Liver (tissue), 9 donors: ENCODE results near the gene SUSD4. TPM values are rescaled to one million over a fixed set of nuclear protein-coding genes. Genes with fewer than 3 reads are reported as not detected.
A peak's percentile ranks its signal among the peaks of the same experiment; 100 is the strongest.
"Not testable (repeated sequence)": the region's sequence is repeated elsewhere in the genome, so short reads cannot be mapped to it uniquely, and the experiment has no call there.

Source experiments
- DNase-seq: peaks from one replicate; pipeline ENCODE4 v3.0.0-alpha.2; 2017; ENCODE audit warnings: low spot score
- H3K27ac ChIP-seq, 2 donors: one replicate each; pipeline ENCODE4 v1.7.0; 2013; ENCODE audit warnings: inconsistent platforms in 2 of 2, low read length in 2 of 2, control low read depth in 1 of 2, low read depth in 1 of 2, mild to moderate bottlenecking in 1 of 2
- H3K27me3 ChIP-seq, 4 donors: one replicate each; pipeline versions ENCODE4 v1.6.1 to v1.7.0; 2013; ENCODE audit warnings: low read length in 3 of 4, inconsistent platforms in 1 of 4, mild to moderate bottlenecking in 1 of 4, moderate library complexity in 1 of 4; ENCODE audit not compliant: control insufficient read depth in 4 of 4, insufficient read depth in 4 of 4
- H3K36me3 ChIP-seq, 4 donors: one replicate each; pipeline versions ENCODE4 v1.6.1 to v1.7.0; 2013; ENCODE audit warnings: low read length in 3 of 4, mild to moderate bottlenecking in 3 of 4, low read depth in 1 of 4, moderate library complexity in 1 of 4; ENCODE audit not compliant: control insufficient read depth in 4 of 4, insufficient read depth in 3 of 4
- H3K4me1 ChIP-seq, 4 donors: one replicate each; pipeline versions ENCODE4 v1.6.1 to v1.7.0; 2013; ENCODE audit warnings: low read length in 3 of 4, mild to moderate bottlenecking in 3 of 4, moderate library complexity in 1 of 4; ENCODE audit not compliant: control insufficient read depth in 4 of 4, insufficient read depth in 4 of 4
- H3K4me3 ChIP-seq, 3 donors: one replicate each; pipeline versions ENCODE4 v1.6.1 to v1.7.0; 2013; ENCODE audit warnings: low read length in 3 of 3, control low read depth in 1 of 3, low read depth in 1 of 3, mild to moderate bottlenecking in 1 of 3
- H3K9ac ChIP-seq, 2 donors: one replicate each; pipeline ENCODE4 v1.7.0; 2013; ENCODE audit warnings: low read length in 2 of 2, mild to moderate bottlenecking in 2 of 2, moderate library complexity in 2 of 2, control low read depth in 1 of 2, low read depth in 1 of 2
- H3K9me3 ChIP-seq, 4 donors: one replicate each; pipeline versions ENCODE4 v1.6.1 to v1.7.0; 2013; ENCODE audit warnings: low read length in 3 of 4; ENCODE audit not compliant: control insufficient read depth in 4 of 4
- CTCF ChIP-seq: fragments of 150-350 bp; IDR thresholded peaks from 2 replicates; pipeline ENCODE4 v1.5.1; 2017; ENCODE audit warnings: improper control_type of control experiment, low read depth, low read length; ENCODE audit not compliant: missing input control
- EGR1 ChIP-seq, 2 donors: IDR thresholded peaks; 2 replicates each; pipeline ENCODE4 v1.6.1; 2016 to 2018; ENCODE audit warnings: antibody characterized with exemption in 2 of 2, low read depth in 2 of 2
- FOXA1 ChIP-seq: IDR thresholded peaks from 2 replicates; pipeline ENCODE4 v1.6.1; 2016; ENCODE audit warnings: antibody characterized with exemption
- FOXA2 ChIP-seq: IDR thresholded peaks from 2 replicates; pipeline ENCODE4 v1.6.1; 2016; ENCODE audit warnings: antibody characterized with exemption
- GABPA ChIP-seq, 2 donors: IDR thresholded peaks in 1 of 2; conservative IDR thresholded peaks in 1 of 2; 2 replicates each; pipeline ENCODE4 v1.6.1; 2016; ENCODE audit warnings: antibody characterized with exemption in 2 of 2, mild to moderate bottlenecking in 1 of 2, moderate library complexity in 1 of 2
- HNF4A ChIP-seq, 2 donors: conservative IDR thresholded peaks; 2 replicates each; pipeline ENCODE4 v1.6.1; 2016; ENCODE audit warnings: antibody characterized with exemption in 2 of 2, mild to moderate bottlenecking in 2 of 2
- HNF4G ChIP-seq: IDR thresholded peaks from 2 replicates; pipeline ENCODE4 v1.6.1; 2016; ENCODE audit warnings: antibody characterized with exemption
- MAX ChIP-seq: IDR thresholded peaks from 2 replicates; pipeline ENCODE4 v1.6.1; 2016; ENCODE audit warnings: antibody characterized with exemption
- NR2F2 ChIP-seq: IDR thresholded peaks from 2 replicates; pipeline ENCODE4 v1.6.1; 2016; ENCODE audit warnings: antibody characterized with exemption
- RAD21 ChIP-seq, 2 donors: IDR thresholded peaks; 2 replicates each; pipeline ENCODE4 v1.6.1; 2016; ENCODE audit warnings: antibody characterized with exemption in 2 of 2, mild to moderate bottlenecking in 2 of 2
- RXRA ChIP-seq, 2 donors: IDR thresholded peaks; 2 replicates each; pipeline ENCODE4 v1.6.1; 2017 to 2018; ENCODE audit warnings: antibody characterized with exemption in 2 of 2, mild to moderate bottlenecking in 1 of 2
- SP1 ChIP-seq: IDR thresholded peaks from 2 replicates; pipeline ENCODE4 v1.6.1; 2018; ENCODE audit warnings: antibody characterized with exemption, mild to moderate bottlenecking
- TAF1 ChIP-seq: conservative IDR thresholded peaks from 2 replicates; pipeline ENCODE4 v1.6.1; 2016; ENCODE audit warnings: antibody characterized with exemption, mild to moderate bottlenecking
- WGBS: extraction: QIAGEN DNeasy Blood & Tissue Kit; methylation state at CpG from one replicate; pipeline ENCODE4 v1.1.7; 2013; 5-methylcytosine and 5-hydroxymethylcytosine counted together
- polyA plus RNA-seq, 2 donors: library from polyadenylated mRNA; stranded (reverse) in 1 of 2; unstranded in 1 of 2; fragments of 200-250 nt in 1 of 2; fragments of >200 nt in 1 of 2; fragmentation: Nextera tagmentation in 1 of 2; extraction: Ambion mirVana in 1 of 2; gene quantifications; one replicate each; pipeline versions ENCODE4 v1.2.1 to v1.2.3, GENCODE V29; 2013 to 2015
- total RNA-seq, 2 donors: library from RNA; depleted of rRNA; stranded (reverse); fragments of >200 nt; gene quantifications; one replicate each; pipeline ENCODE4 v1.2.3, GENCODE V29; 2014
- TF ChIP-seq, protein P1 (sequence below): IDR thresholded peaks from 2 replicates; pipeline ENCODE4 v1.6.1; 2016; ENCODE audit warnings: antibody characterized with exemption, mild to moderate bottlenecking
- TF ChIP-seq, protein P2 (sequence below): IDR thresholded peaks from 2 replicates; pipeline ENCODE4 v1.6.1; 2016; ENCODE audit warnings: antibody characterized with exemption
- TF ChIP-seq, protein P3 (sequence below): IDR thresholded peaks from 2 replicates; pipeline ENCODE4 v1.6.1; 2016; ENCODE audit warnings: antibody characterized with exemption
- donor health status: healthy.
- donor health status: healthy.
- donor health status: healthy.
- donor health status: healthy.
- donor health status: healthy.

Gene SUSD4
- total and polyA plus RNA-seq, 4 donors = 1.1 to 3.8 (median 1.8) TPM

GRCh38 chr1:223251387-223251786 is 112.6 kb downstream of the SUSD4 start:
- WGBS = 92% methylated on average over 2 of the region's 2 CpGs
- H3K36me3 ChIP-seq = not testable (repeated sequence)
- H3K4me1 ChIP-seq = peaks cover 12 to 33% (median 20%) of the 10 kb centered on the region in 4 donors

DNA sequence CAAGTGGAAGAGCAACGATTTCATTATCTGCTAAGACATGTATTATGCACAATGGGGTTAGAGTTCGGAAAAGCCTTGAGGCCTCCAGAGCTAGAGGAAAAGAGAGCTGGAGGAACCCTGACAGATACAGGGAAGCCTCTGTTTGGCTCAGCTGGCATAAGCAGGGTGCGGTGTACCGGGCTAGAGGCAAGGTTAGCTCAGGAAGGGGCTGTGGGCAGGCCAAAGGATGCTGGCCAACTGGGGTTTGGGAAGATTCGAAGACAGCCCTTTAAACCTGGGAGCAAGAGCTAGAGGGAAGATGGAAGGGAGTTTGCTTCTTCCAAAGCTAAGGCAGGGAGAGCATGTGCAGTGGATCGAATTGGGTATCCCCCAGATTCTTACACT is 113.4 kb downstream of the SUSD4 start:
- Histone ChIP-seq H3K9ac (no peak overlapping the region), H3K36me3 (no peaks in the 10 kb centered on the region), H3K4me3 (no peak overlapping the region), H3K4me1 (peaks cover 12 to 33% (median 20%) of the 10 kb centered on the region in 4 donors), H3K27me3 (no peaks in the 10 kb centered on the region), H3K9me3 (no peaks in the 10 kb centered on the region), H3K27ac (peak overlapping the region; percentile 64 to 69)
- no peak for TF ChIP-seq FOXA1
- TF ChIP-seq, protein P1, sequence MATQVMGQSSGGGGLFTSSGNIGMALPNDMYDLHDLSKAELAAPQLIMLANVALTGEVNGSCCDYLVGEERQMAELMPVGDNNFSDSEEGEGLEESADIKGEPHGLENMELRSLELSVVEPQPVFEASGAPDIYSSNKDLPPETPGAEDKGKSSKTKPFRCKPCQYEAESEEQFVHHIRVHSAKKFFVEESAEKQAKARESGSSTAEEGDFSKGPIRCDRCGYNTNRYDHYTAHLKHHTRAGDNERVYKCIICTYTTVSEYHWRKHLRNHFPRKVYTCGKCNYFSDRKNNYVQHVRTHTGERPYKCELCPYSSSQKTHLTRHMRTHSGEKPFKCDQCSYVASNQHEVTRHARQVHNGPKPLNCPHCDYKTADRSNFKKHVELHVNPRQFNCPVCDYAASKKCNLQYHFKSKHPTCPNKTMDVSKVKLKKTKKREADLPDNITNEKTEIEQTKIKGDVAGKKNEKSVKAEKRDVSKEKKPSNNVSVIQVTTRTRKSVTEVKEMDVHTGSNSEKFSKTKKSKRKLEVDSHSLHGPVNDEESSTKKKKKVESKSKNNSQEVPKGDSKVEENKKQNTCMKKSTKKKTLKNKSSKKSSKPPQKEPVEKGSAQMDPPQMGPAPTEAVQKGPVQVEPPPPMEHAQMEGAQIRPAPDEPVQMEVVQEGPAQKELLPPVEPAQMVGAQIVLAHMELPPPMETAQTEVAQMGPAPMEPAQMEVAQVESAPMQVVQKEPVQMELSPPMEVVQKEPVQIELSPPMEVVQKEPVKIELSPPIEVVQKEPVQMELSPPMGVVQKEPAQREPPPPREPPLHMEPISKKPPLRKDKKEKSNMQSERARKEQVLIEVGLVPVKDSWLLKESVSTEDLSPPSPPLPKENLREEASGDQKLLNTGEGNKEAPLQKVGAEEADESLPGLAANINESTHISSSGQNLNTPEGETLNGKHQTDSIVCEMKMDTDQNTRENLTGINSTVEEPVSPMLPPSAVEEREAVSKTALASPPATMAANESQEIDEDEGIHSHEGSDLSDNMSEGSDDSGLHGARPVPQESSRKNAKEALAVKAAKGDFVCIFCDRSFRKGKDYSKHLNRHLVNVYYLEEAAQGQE = no peak
- TF ChIP-seq HNF4A (conservative IDR thresholded peaks at IDR 0.05) = no peak
- WGBS = 89% methylated on average over 6 of the region's 6 CpGs
- peak; percentile 19 for DNase-seq

More at GRCh38 chr1:223251387-223251786, 112.6 kb downstream of the SUSD4 start:
- H3K4me3 ChIP-seq, H3K9ac ChIP-seq, H3K27me3 ChIP-seq, DNase-seq, H3K27ac ChIP-seq, H3K9me3 ChIP-seq: not testable (repeated sequence)

GRCh38 chr1:223249854-223250631 is 113.9 kb downstream of the SUSD4 start:
- 52% methylated on average over 3 of the region's 3 CpGs for WGBS
- no peaks in the 10 kb centered on the region for H3K36me3 ChIP-seq
- peaks cover 12 to 33% (median 20%) of the 10 kb centered on the region in 4 donors for H3K4me1 ChIP-seq
- DNase-seq = no peak
- H3K4me3 ChIP-seq = no peak overlapping the region
- H3K9me3 ChIP-seq = no peaks in the 10 kb centered on the region
- peak overlapping the region in 1 of 2 donors; percentile 18 for H3K9ac ChIP-seq
- no peaks in the 10 kb centered on the region for H3K27me3 ChIP-seq
- peak overlapping the region; percentile 64 to 69 for H3K27ac ChIP-seq
- TF ChIP-seq NR2F2 (peak; percentile 19), HNF4A (conservative IDR thresholded peaks at IDR 0.05) (peak; percentile 75 to 93), MAX (peak; percentile 55), FOXA2 (peak; percentile 43), CTCF (no peak), FOXA1 (no peak), HNF4G (peak; percentile 72), SP1 (peak; percentile 79), GABPA (IDR thresholded peaks at IDR 0.05 in 1 of 2, conservative IDR thresholded peaks at IDR 0.05 in 1 of 2) (no peak), RAD21 (IDR thresholded peaks at IDR 0.05) (peak; percentile 32 to 65), TAF1 (no peak), EGR1 (IDR thresholded peaks at IDR 0.05; ENCODE audit: low read depth in 2 of 2) (no peak), RXRA (IDR thresholded peaks at IDR 0.05) (peak; percentile 74 to 77)
- TF ChIP-seq, protein P2, sequence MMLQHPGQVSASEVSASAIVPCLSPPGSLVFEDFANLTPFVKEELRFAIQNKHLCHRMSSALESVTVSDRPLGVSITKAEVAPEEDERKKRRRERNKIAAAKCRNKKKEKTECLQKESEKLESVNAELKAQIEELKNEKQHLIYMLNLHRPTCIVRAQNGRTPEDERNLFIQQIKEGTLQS = peak; percentile 92
- TF ChIP-seq, protein P3, sequence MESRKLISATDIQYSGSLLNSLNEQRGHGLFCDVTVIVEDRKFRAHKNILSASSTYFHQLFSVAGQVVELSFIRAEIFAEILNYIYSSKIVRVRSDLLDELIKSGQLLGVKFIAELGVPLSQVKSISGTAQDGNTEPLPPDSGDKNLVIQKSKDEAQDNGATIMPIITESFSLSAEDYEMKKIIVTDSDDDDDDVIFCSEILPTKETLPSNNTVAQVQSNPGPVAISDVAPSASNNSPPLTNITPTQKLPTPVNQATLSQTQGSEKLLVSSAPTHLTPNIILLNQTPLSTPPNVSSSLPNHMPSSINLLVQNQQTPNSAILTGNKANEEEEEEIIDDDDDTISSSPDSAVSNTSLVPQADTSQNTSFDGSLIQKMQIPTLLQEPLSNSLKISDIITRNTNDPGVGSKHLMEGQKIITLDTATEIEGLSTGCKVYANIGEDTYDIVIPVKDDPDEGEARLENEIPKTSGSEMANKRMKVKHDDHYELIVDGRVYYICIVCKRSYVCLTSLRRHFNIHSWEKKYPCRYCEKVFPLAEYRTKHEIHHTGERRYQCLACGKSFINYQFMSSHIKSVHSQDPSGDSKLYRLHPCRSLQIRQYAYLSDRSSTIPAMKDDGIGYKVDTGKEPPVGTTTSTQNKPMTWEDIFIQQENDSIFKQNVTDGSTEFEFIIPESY = no peak
